Peyer's patch (tissue), 4 donors: ENCODE data around the gene ZNF101. TPM values are rescaled to one million over a fixed set of nuclear protein-coding genes. Genes with fewer than 3 reads are reported as not detected.

ENCODE experiments used
- DNase-seq, 3 donors: peaks; one replicate each; pipeline ENCODE4 v3.0.0-alpha.2; 2017 to 2019
- H3K27ac ChIP-seq, 4 donors: fragments of 200-600 bp; sonication (generic); one replicate each; pipeline ENCODE4 v1.5.1; 2016 to 2019
- H3K27me3 ChIP-seq, 2 donors: fragments of 200-600 bp; sonication (generic); one replicate each; pipeline ENCODE4 v1.5.1; 2019
- H3K36me3 ChIP-seq, 3 donors: fragments of 200-600 bp; sonication (generic); one replicate each; pipeline ENCODE4 v1.5.1; 2016 to 2019
- H3K4me1 ChIP-seq, 4 donors: fragments of 200-600 bp; sonication (generic); one replicate each; pipeline ENCODE4 v1.5.1; 2016 to 2019
- H3K4me3 ChIP-seq, 4 donors: fragments of 200-600 bp; sonication (generic); 1 replicate in 3 of 4; 2 replicates in 1 of 4; pipeline ENCODE4 v1.5.1; 2016 to 2019; ENCODE audit warnings: mild to moderate bottlenecking in 1 of 4
- H3K9me3 ChIP-seq, 4 donors: fragments of 200-600 bp; sonication (generic); one replicate each; pipeline ENCODE4 v1.5.1; 2016 to 2019; ENCODE audit warnings: mild to moderate bottlenecking in 1 of 4
- CTCF ChIP-seq, 6 experiments: fragments of 450-650 bp in 4 of 6; fragments of 200-600 bp in 2 of 6; sonication (generic) in 1 of 6; IDR thresholded peaks; one replicate each; pipeline ENCODE4 v1.5.1; 2017 to 2019; ENCODE audit warnings: antibody characterized with exemption in 6 of 6, mild to moderate bottlenecking in 3 of 6, moderate library complexity in 1 of 6
- POLR2A ChIP-seq, 2 donors: fragments of 450-650 bp; IDR thresholded peaks; one replicate each; pipeline ENCODE4 v1.5.1; 2017; ENCODE audit warnings: antibody characterized with exemption in 2 of 2, mild to moderate bottlenecking in 2 of 2, moderate library complexity in 2 of 2
- total RNA-seq, 4 donors: library from RNA; depleted of rRNA; stranded (reverse); fragments of >200 nt; gene quantifications; one replicate each; pipeline ENCODE4 v1.1.0, GENCODE V29; 2016

ZNF101 gene
- total RNA-seq, 4 donors from 2014 or later: 10.1 to 52.8 (median 15.8) TPM

- Histone ChIP-seq H3K27me3 (no peaks in the 10 kb centered on the region), H3K27ac (no peak overlapping the region), H3K9me3 (no peaks in the 10 kb centered on the region), H3K36me3 (peaks cover 0 to 90% (median 0%) of the 10 kb centered on the region in 3 donors), H3K4me3 (no peak overlapping the region), H3K4me1 (no peaks in the 10 kb centered on the region)
- no peak for TF ChIP-seq CTCF (IDR thresholded peaks at IDR 0.05)
- TF ChIP-seq POLR2A (IDR thresholded peaks at IDR 0.05): no peak
- DNase-seq: no peak
Measured at GRCh38 chr19:19650331-19650730, 18.3 kb upstream of the ZNF101 start.

DNA sequence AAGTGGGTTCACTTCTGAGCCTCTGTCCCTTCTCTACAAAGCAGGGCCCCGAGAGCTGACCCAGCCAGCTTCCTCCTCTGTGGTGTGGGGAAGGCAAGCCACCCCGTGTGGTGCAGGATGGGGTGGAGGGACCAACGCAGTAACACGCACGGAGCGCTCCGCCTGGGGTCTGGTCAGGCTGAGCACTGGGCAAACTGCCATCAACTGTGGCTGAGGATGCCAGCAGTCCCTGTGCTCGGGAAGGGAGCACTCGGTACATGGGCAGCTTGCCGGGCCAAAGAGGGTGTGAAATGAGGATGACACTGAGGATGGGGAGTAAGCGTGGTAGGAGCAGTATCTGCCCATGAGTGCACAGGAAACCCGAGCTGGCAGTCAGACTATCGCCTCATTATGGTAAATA, 17.6 kb upstream of the ZNF101 start:
- H3K4me1 ChIP-seq: no peaks in the 10 kb centered on the region
- TF ChIP-seq POLR2A (IDR thresholded peaks at IDR 0.05): no peak
- TF ChIP-seq CTCF (IDR thresholded peaks at IDR 0.05): no peak
- no peak overlapping the region for H3K27ac ChIP-seq
- DNase-seq: no peak
- H3K9me3 ChIP-seq: no peaks in the 10 kb centered on the region
- peaks cover 0 to 90% (median 0%) of the 10 kb centered on the region in 3 donors for H3K36me3 ChIP-seq
- H3K4me3 ChIP-seq: no peak overlapping the region
- H3K27me3 ChIP-seq: no peaks in the 10 kb centered on the region

DNA sequence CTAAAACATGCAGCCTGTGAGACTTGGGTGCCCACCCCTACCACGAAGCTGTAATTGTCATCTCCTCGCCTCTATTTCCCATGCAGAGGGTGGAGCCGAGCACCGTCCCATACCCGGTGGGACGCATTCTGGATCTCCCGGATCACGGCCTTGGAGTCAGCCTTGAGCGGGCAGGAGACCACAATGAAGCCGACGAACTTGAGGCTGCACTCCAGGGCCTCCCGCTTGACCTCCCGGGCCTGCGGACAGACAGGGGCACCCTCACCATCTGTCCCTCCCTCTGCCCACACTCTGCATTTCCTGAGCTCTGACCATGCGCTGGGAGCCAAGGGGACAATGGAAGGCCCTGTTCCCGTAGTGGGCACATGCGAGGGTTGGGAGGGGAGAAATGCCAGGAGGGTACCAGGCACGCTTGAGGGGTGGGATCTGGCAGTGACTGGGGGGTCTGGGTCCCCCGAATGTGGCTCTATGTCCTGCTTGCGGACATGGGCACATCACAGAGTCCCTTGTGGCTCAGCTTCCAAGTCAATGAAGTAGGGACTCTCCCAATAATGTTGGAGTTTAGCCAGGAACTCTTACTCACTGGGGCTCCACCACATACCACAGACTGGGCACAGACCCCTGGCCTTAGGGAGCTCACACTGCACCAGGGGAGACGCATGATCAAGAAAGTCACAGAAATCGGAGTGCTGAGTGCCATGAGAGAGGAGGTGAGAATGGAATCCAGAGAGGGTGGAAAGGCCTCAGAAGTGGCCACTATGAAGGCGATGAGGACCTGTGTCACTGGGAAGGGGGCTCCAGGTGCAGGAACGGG, 15.9 kb upstream of the ZNF101 start:
- Histone ChIP-seq H3K27ac (no peak overlapping the region), H3K36me3 (peaks cover 0 to 90% (median 0%) of the 10 kb centered on the region in 3 donors), H3K4me1 (no peaks in the 10 kb centered on the region), H3K4me3 (no peak overlapping the region), H3K27me3 (no peaks in the 10 kb centered on the region), H3K9me3 (no peaks in the 10 kb centered on the region)
- TF ChIP-seq CTCF (IDR thresholded peaks at IDR 0.05) (no peak), POLR2A (IDR thresholded peaks at IDR 0.05) (no peak)
- DNase-seq: no peak

GRCh38 chr19:19653597-19654147, 15.0 kb upstream of the ZNF101 start:
- TF ChIP-seq POLR2A (IDR thresholded peaks at IDR 0.05) (no peak), CTCF (IDR thresholded peaks at IDR 0.05) (no peak)
- Histone ChIP-seq H3K27me3 (no peaks in the 10 kb centered on the region), H3K27ac (no peak overlapping the region), H3K4me3 (no peak overlapping the region), H3K9me3 (no peaks in the 10 kb centered on the region), H3K4me1 (no peaks in the 10 kb centered on the region), H3K36me3 (peaks cover 0 to 99% (median 0%) of the 10 kb centered on the region in 3 donors)
- no peak for DNase-seq

DNA sequence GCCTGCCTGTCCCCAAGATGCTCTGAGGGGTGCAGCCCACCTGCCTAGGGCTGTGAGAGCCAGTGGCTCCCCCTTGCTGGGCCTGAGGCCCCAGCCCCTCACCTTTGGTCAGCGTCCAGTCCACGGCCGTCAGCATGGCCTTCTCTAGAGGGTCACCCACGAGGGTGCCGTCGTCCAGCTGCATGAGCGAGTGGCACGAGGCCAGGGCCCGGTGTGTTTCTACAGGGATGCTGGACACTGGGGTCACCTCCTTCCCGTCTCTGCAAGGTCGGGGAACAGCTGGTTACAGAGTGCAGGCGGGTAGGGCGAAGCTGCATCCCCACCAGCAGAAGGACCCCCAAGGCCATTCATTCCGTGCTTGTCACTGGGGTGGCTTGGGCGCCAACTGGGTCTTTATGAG, 14.2 kb upstream of the ZNF101 start:
- H3K36me3 ChIP-seq: peaks cover 0 to 100% (median 0%) of the 10 kb centered on the region in 3 donors
- H3K27me3 ChIP-seq: no peaks in the 10 kb centered on the region
- DNase-seq: no peak
- TF ChIP-seq POLR2A (IDR thresholded peaks at IDR 0.05) (no peak), CTCF (IDR thresholded peaks at IDR 0.05) (no peak)
- H3K9me3 ChIP-seq: no peaks in the 10 kb centered on the region
- no peaks in the 10 kb centered on the region for H3K4me1 ChIP-seq
- no peak overlapping the region for H3K4me3 ChIP-seq
- H3K27ac ChIP-seq: no peak overlapping the region
